HepG2 (cell line): ENCODE data around the gene UBXN6. TPM values are rescaled to one million over a fixed set of nuclear protein-coding genes. Genes with fewer than 3 reads are reported as not detected.

ENCODE experiments used
- ATAC-seq: fragments of 200-7000 bp; cut with Tn5 transposase; 3 replicates; pipeline ENCODE4 v1.9.1; 2020; ENCODE audit warnings: mild to moderate bottlenecking, moderate library complexity
- BruUV-seq: library from RNA; stranded (reverse); fragments of 400-500 nt; replicated peaks from 2 replicates; lab custom pipeline; 2021; lab: Mats Ljungman, UMichigan
- CTCF ChIA-PET: fragments of 300-600 bp; formaldehyde crosslinking; extraction: SDS; loops from one replicate; lab custom pipeline; 2021; ENCODE audit warnings: low total read pairs, inconsistent platforms, low intra/inter-chr PET ratio; lab: Yijun Ruan, JAX
- POLR2A ChIA-PET: fragments of 350-600 bp; sonication (Branson Sonifier 250); formaldehyde crosslinking; loops from one replicate; lab custom pipeline; 2020; ENCODE audit warnings: antibody characterized with exemption, inconsistent platforms; lab: Yijun Ruan, JAX
- DNase-seq: peaks from one replicate; pipeline ENCODE4 v3.0.0-alpha.2; 2015; ENCODE audit warnings: low spot score
- FAIRE-seq: peaks from 3 replicates; lab custom pipeline; 2011; peaks lifted over from hg19 to GRCh38; lab: Jason Lieb, UNC
- H2AFZ ChIP-seq: one replicate; pipeline ENCODE4 v1.6.1; 2011; ENCODE audit warnings: low read length, inconsistent platforms
- H3K27ac ChIP-seq: fragments of 300-600 bp; 3 replicates; pipeline ENCODE4 v1.8.0; 2011; ENCODE audit warnings: mixed run types, mild to moderate bottlenecking, mixed read lengths, low read length, inconsistent platforms; ENCODE audit not compliant: insufficient read depth; ENCODE audit errors: extremely low read length
- H3K27me3 ChIP-seq, 2 experiments: fragments of 200-600 bp in 1 of 2; 2 replicates in 1 of 2; 3 replicates in 1 of 2; pipeline versions ENCODE4 v1.6.0 to v1.8.0; 2011; ENCODE audit warnings: low read length in 2 of 2, mild to moderate bottlenecking in 2 of 2, moderate library complexity in 2 of 2, inconsistent platforms in 1 of 2; ENCODE audit not compliant: insufficient read depth in 2 of 2, control insufficient read depth in 1 of 2
- H3K36me3 ChIP-seq, 2 experiments: fragments of 200-600 bp in 1 of 2; replicated peaks in 1 of 2; 2 replicates in 1 of 2; 3 replicates in 1 of 2; pipeline versions ENCODE4 v1.5.1 to v1.8.0; 2011; ENCODE audit warnings: low read length in 2 of 2, inconsistent platforms in 1 of 2; ENCODE audit not compliant: insufficient read depth in 2 of 2, control insufficient read depth in 1 of 2
- H3K4me1 ChIP-seq: 2 replicates; pipeline ENCODE4 v1.5.1; 2012; ENCODE audit warnings: low read length, inconsistent platforms; ENCODE audit not compliant: insufficient read depth
- H3K4me2 ChIP-seq: 2 replicates; pipeline ENCODE4 v1.6.0; 2011; ENCODE audit warnings: low read depth, low read length, inconsistent platforms
- H3K4me3 ChIP-seq, 3 experiments: fragments of 200-600 bp in 1 of 3; sonication (generic), shearing (Covaris generic) in 1 of 3; replicated peaks in 1 of 3; 2 replicates each; pipeline ENCODE4 v1.5.1; 2011 to 2016; ENCODE audit warnings: low read length in 3 of 3, inconsistent platforms in 2 of 3, low read depth in 2 of 3, mild to moderate bottlenecking in 2 of 3, control low read depth in 1 of 3, mixed read lengths in 1 of 3; ENCODE audit not compliant: insufficient read depth in 1 of 3
- H3K79me2 ChIP-seq: one replicate; pipeline ENCODE4 v1.6.1; 2011; ENCODE audit warnings: low read length, inconsistent platforms; ENCODE audit not compliant: insufficient read depth
- H3K9ac ChIP-seq: 2 replicates; pipeline ENCODE4 v1.6.0; 2011; ENCODE audit warnings: mild to moderate bottlenecking, low read depth, low read length, inconsistent platforms; ENCODE audit not compliant: insufficient read depth
- H3K9me3 ChIP-seq: 2 replicates; pipeline ENCODE4 v1.5.1; 2012; ENCODE audit warnings: mild to moderate bottlenecking, low read length
- H4K20me1 ChIP-seq: 2 replicates; pipeline ENCODE4 v1.6.0; 2011; ENCODE audit warnings: inconsistent platforms, mild to moderate bottlenecking, low read length, moderate library complexity; ENCODE audit not compliant: insufficient read depth
- FOXP4 ChIP-seq: sonication (generic); formaldehyde crosslinking; IDR thresholded peaks from 2 replicates; pipeline ENCODE4 v1.4.0; 2020; ENCODE audit warnings: missing genetic modification reagents
- IKZF4 ChIP-seq: sonication (generic); formaldehyde crosslinking; IDR thresholded peaks from 2 replicates; pipeline ENCODE4 v1.5.1; 2020; ENCODE audit warnings: borderline replicate concordance, mild to moderate bottlenecking, low read depth, missing genetic modification reagents; ENCODE audit errors: not compliant biosample characterization
- NFIB ChIP-seq: sonication (generic); formaldehyde crosslinking; IDR thresholded peaks from 2 replicates; pipeline ENCODE4 v1.9.0; 2021; ENCODE audit warnings: missing genetic modification reagents, mild to moderate bottlenecking, borderline replicate concordance
- NR2C2 ChIP-seq: sonication (generic); formaldehyde crosslinking; IDR thresholded peaks from 2 replicates; pipeline ENCODE4 v1.4.0; 2020; ENCODE audit warnings: missing genetic modification reagents, mild to moderate bottlenecking, moderate library complexity, borderline replicate concordance
- PLSCR1 ChIP-seq: sonication (generic); formaldehyde crosslinking; IDR thresholded peaks from 2 replicates; pipeline ENCODE4 v1.5.0; 2020; ENCODE audit warnings: missing genetic modification reagents, mild to moderate bottlenecking, borderline replicate concordance
- REPIN1 ChIP-seq: sonication (generic); formaldehyde crosslinking; IDR thresholded peaks from 2 replicates; pipeline ENCODE4 v1.8.0; 2022; ENCODE audit warnings: missing genetic modification reagents, low read depth, mild to moderate bottlenecking, borderline replicate concordance
- THAP8 ChIP-seq: sonication (generic); formaldehyde crosslinking; IDR thresholded peaks from 2 replicates; pipeline ENCODE4 v1.5.1; 2020; ENCODE audit warnings: missing genetic modification reagents, mild to moderate bottlenecking, borderline replicate concordance
- ZC3H4 ChIP-seq: sonication (generic); formaldehyde crosslinking; IDR thresholded peaks from 2 replicates; pipeline ENCODE4 v1.4.0; 2020; ENCODE audit warnings: missing genetic modification reagents, borderline replicate concordance
- ZEB1 ChIP-seq: IDR thresholded peaks from 2 replicates; pipeline ENCODE4 v1.6.1; 2012; ENCODE audit warnings: mild to moderate bottlenecking, low read depth, inconsistent platforms; ENCODE audit not compliant: insufficient replicate concordance
- ZFAT ChIP-seq: sonication (generic); formaldehyde crosslinking; conservative IDR thresholded peaks from 2 replicates; pipeline ENCODE4 v1.8.1; 2023; ENCODE audit warnings: missing genetic modification reagents, inconsistent platforms
- ZNF24 ChIP-seq: fragments of 450-650 bp; IDR thresholded peaks from 2 replicates; pipeline ENCODE4 v1.6.1; 2017; ENCODE audit warnings: antibody characterized with exemption, mild to moderate bottlenecking
- ZNF256 ChIP-seq: sonication (generic); formaldehyde crosslinking; conservative IDR thresholded peaks from 2 replicates; pipeline ENCODE4 v1.4.0; 2020; ENCODE audit warnings: missing genetic modification reagents
- ZNF652 ChIP-seq: IDR thresholded peaks from 2 replicates; pipeline ENCODE4 v1.6.1; 2016; ENCODE audit warnings: low read depth, borderline replicate concordance
- ZNF747 ChIP-seq: sonication (generic); formaldehyde crosslinking; IDR thresholded peaks from 2 replicates; pipeline ENCODE4 v1.8.1; 2023; ENCODE audit warnings: missing genetic modification reagents, mild to moderate bottlenecking, borderline replicate concordance
- ZNF841 ChIP-seq: sonication (generic); formaldehyde crosslinking; IDR thresholded peaks from 2 replicates; pipeline ENCODE4 v1.8.1; 2023; ENCODE audit warnings: missing genetic modification reagents, borderline replicate concordance
- ZSCAN29 ChIP-seq: sonication (generic); formaldehyde crosslinking; conservative IDR thresholded peaks from 2 replicates; pipeline ENCODE4 v1.4.0; 2020; ENCODE audit warnings: mild to moderate bottlenecking, missing genetic modification reagents
- ZSCAN5A ChIP-seq: sonication (generic); formaldehyde crosslinking; IDR thresholded peaks from 2 replicates; pipeline ENCODE4 v1.8.0; 2022; ENCODE audit warnings: mild to moderate bottlenecking, missing genetic modification reagents, borderline replicate concordance
- WGBS: methylation state at CpG from one replicate; pipeline ENCODE4 v1.1.6; 2017; ENCODE audit warnings: low lambda C conversion rate; 5-methylcytosine and 5-hydroxymethylcytosine counted together
- in situ Hi-C: cut with HindIII; loops from 2 replicates; pipeline ENCODE4 v1.10.0; 2017; ENCODE audit warnings: low pct_unique_long_range_greater_than_20kb; ENCODE audit not compliant: extremely low pct_ligation_motif_present
- intact Hi-C: fragments of 100-400 bp; cut with micrococcal nuclease; formaldehyde crosslinking; loops from one replicate; pipeline ENCODE4 v1.10.0; 2022; ENCODE audit not compliant: unreplicated experiment
- polyA plus RNA-seq, 8 experiments: library from polyadenylated mRNA; depleted of rRNA in 3 of 8; stranded (reverse) in 7 of 8; unstranded in 1 of 8; fragments of >200 nt; fragmentation: Illumina TruSeq in 4 of 8; extraction: Trizol in 4 of 8; gene quantifications; 2 replicates each; pipeline versions ENCODE4 v1.2.1 to v1.2.3, GENCODE V29; 2011 to 2016; ENCODE audit warnings: low read depth in 4 of 8, missing spikeins in 1 of 8, mixed read lengths in 1 of 8; ENCODE audit not compliant: insufficient read depth in 1 of 8
- total RNA-seq, 5 experiments: library from RNA; depleted of rRNA; stranded (reverse); fragments of >200 nt; fragmentation: Illumina TruSeq; extraction: Trizol; gene quantifications; 2 replicates each; pipeline ENCODE4 v1.2.3, GENCODE V29; 2016; ENCODE audit warnings: low read depth in 1 of 5

The UBXN6 gene
- total and polyA plus RNA-seq, 2 of the 13 experiments (the other 11 are each of a cell fraction or from before 2014, with no cell fraction given), result 34.9 to 35.5 TPM

- WGBS, result 96% methylated on average over 18 of the region's 21 CpGs
- Histone ChIP-seq H3K9me3 (no peaks in the 10 kb centered on the region), H3K4me1 (no peaks in the 10 kb centered on the region), H3K79me2 (no peaks in the 10 kb centered on the region), H2AFZ (no peak overlapping the region), H3K27ac (no peak overlapping the region), H3K36me3 (peaks cover 27 to 54% of the 10 kb centered on the region in 2 experiments), H3K27me3 (no peaks in the 10 kb centered on the region; a peak in 1 of 5 replicates), H3K4me3 (no peak overlapping the region), H4K20me1 (no peaks in the 10 kb centered on the region), H3K9ac (no peak overlapping the region), H3K4me2 (no peak overlapping the region)
- ChIA-PET CTCF (no interaction called here), POLR2A (no interaction called here)
- ATAC-seq, result no peak
- no TSS peak for BruUV-seq
- intact Hi-C loops (no loop called here), in situ Hi-C loops (no loop called here)
- TF ChIP-seq ZEB1 (no peak), IKZF4 (CRISPR knock-in tag) (no peak), THAP8 (CRISPR knock-in tag) (no peak), NFIB (no peak), ZNF256 (CRISPR knock-in tag) (no peak), ZSCAN29 (no peak), ZNF652 (CRISPR knock-in tag) (no peak), ZNF841 (CRISPR knock-in tag) (no peak), REPIN1 (CRISPR knock-in tag) (no peak), ZNF24 (no peak), ZC3H4 (no peak), ZSCAN5A (CRISPR knock-in tag) (no peak), NR2C2 (CRISPR knock-in tag) (no peak), ZNF747 (CRISPR knock-in tag) (no peak), FOXP4 (CRISPR knock-in tag) (no peak), PLSCR1 (CRISPR knock-in tag) (no peak), ZFAT (CRISPR knock-in tag) (no peak)
- no peak for FAIRE-seq
- DNase-seq, result no peak
These were observed 33.9 kb upstream of the UBXN6 start for GRCh38 chr19:4491446-4491845.
